ENCODE data around the gene FNDC3B. TPM values are rescaled to one million over a fixed set of nuclear protein-coding genes. Genes with fewer than 3 reads are reported as not detected.
"Not testable (repeated sequence)": the region's sequence is repeated elsewhere in the genome, so short reads cannot be mapped to it uniquely, and the experiment has no call there.

Gene FNDC3B
- total RNA-seq, 1 donor from 2014 or later: 24.7 TPM

GRCh38 chr3:172352786-172353185 is 313.4 kb downstream of the FNDC3B start:
- H3K9me3 Mint-ChIP-seq: no peaks in the 10 kb centered on the region
- peaks cover 17% of the 10 kb centered on the region for H3K4me1 Mint-ChIP-seq (ENCODE audit: low read depth)
- no peak for DNase-seq (ENCODE audit: low spot score)
- H3K27ac Mint-ChIP-seq: no peak overlapping the region
- intact Hi-C loops (cut with micrococcal nuclease): no loop called here
- H3K36me3 Mint-ChIP-seq (ENCODE audit: low read depth): peaks cover 9% of the 10 kb centered on the region
- H3K4me3 Mint-ChIP-seq (ENCODE audit: low read depth): no peak overlapping the region
- no peaks in the 10 kb centered on the region for H3K27me3 Mint-ChIP-seq (ENCODE audit: low read depth)

- Mint-ChIP-seq H3K36me3 (ENCODE audit: low read depth) (peaks cover 8% of the 10 kb centered on the region), H3K4me3 (ENCODE audit: low read depth) (no peak overlapping the region), H3K27ac (no peak overlapping the region), H3K27me3 (ENCODE audit: low read depth) (no peaks in the 10 kb centered on the region), H3K9me3 (no peaks in the 10 kb centered on the region), H3K4me1 (ENCODE audit: low read depth) (peaks cover 16% of the 10 kb centered on the region)
- DNase-seq (ENCODE audit: low spot score): no peak
- intact Hi-C loops (cut with micrococcal nuclease): no loop called here
Measured at GRCh38 chr3:172354931-172355499, 315.6 kb downstream of the FNDC3B start.

GRCh38 chr3:172355836-172356235 is 316.5 kb downstream of the FNDC3B start:
- intact Hi-C loops (cut with micrococcal nuclease): no loop called here
- H3K27me3 Mint-ChIP-seq (ENCODE audit: low read depth): no peaks in the 10 kb centered on the region

GRCh38 chr3:172356427-172356826 is 317.0 kb downstream of the FNDC3B start:
- DNase-seq (ENCODE audit: low spot score): no peak
- H3K27ac Mint-ChIP-seq: no peak overlapping the region
- intact Hi-C loops (cut with micrococcal nuclease): no loop called here
- H3K4me1 Mint-ChIP-seq (ENCODE audit: low read depth): peaks cover 12% of the 10 kb centered on the region
- H3K4me3 Mint-ChIP-seq (ENCODE audit: low read depth): no peak overlapping the region
- peaks cover 12% of the 10 kb centered on the region for H3K36me3 Mint-ChIP-seq (ENCODE audit: low read depth)
- no peaks in the 10 kb centered on the region for H3K27me3 Mint-ChIP-seq (ENCODE audit: low read depth)
- no peaks in the 10 kb centered on the region for H3K9me3 Mint-ChIP-seq

More at GRCh38 chr3:172355836-172356235, 316.5 kb downstream of the FNDC3B start:
- H3K27ac Mint-ChIP-seq: no peak overlapping the region
- peaks cover 16% of the 10 kb centered on the region for H3K4me1 Mint-ChIP-seq (ENCODE audit: low read depth)
- no peak for DNase-seq (ENCODE audit: low spot score)
- H3K36me3 Mint-ChIP-seq (ENCODE audit: low read depth): peaks cover 8% of the 10 kb centered on the region
- no peak overlapping the region for H3K4me3 Mint-ChIP-seq (ENCODE audit: low read depth)
- H3K9me3 Mint-ChIP-seq: no peaks in the 10 kb centered on the region

GRCh38 chr3:172357850-172358754 is 318.7 kb downstream of the FNDC3B start:
- no peak for DNase-seq (ENCODE audit: low spot score)
- Mint-ChIP-seq H3K27ac (no peak overlapping the region), H3K9me3 (no peaks in the 10 kb centered on the region), H3K4me3 (ENCODE audit: low read depth) (no peak overlapping the region), H3K4me1 (ENCODE audit: low read depth) (peaks cover 12% of the 10 kb centered on the region), H3K27me3 (ENCODE audit: low read depth) (no peaks in the 10 kb centered on the region), H3K36me3 (ENCODE audit: low read depth) (peaks cover 15% of the 10 kb centered on the region)
- intact Hi-C loops (cut with micrococcal nuclease): no loop called here

GRCh38 chr3:172359231-172359630 is 319.9 kb downstream of the FNDC3B start:
- no peak overlapping the region for H3K27ac Mint-ChIP-seq
- H3K4me1 Mint-ChIP-seq (ENCODE audit: low read depth): peaks cover 12% of the 10 kb centered on the region
- DNase-seq (ENCODE audit: low spot score): no peak
- H3K4me3 Mint-ChIP-seq (ENCODE audit: low read depth): no peak overlapping the region
- intact Hi-C loops (cut with micrococcal nuclease): no loop called here
- no peaks in the 10 kb centered on the region for H3K9me3 Mint-ChIP-seq
- H3K27me3 Mint-ChIP-seq (ENCODE audit: low read depth): no peaks in the 10 kb centered on the region
- peaks cover 11% of the 10 kb centered on the region for H3K36me3 Mint-ChIP-seq (ENCODE audit: low read depth)

GRCh38 chr3:172359996-172360395 is 320.6 kb downstream of the FNDC3B start:
- intact Hi-C loops (cut with micrococcal nuclease): no loop called here
- Mint-ChIP-seq H3K27ac (no peak overlapping the region), H3K36me3 (ENCODE audit: low read depth) (peaks cover 14% of the 10 kb centered on the region), H3K4me3 (ENCODE audit: low read depth) (no peak overlapping the region), H3K4me1 (ENCODE audit: low read depth) (peaks cover 12% of the 10 kb centered on the region), H3K9me3 (no peaks in the 10 kb centered on the region), H3K27me3 (ENCODE audit: low read depth) (no peaks in the 10 kb centered on the region)
- no peak for DNase-seq (ENCODE audit: low spot score)

GRCh38 chr3:172362583-172362982 is 323.2 kb downstream of the FNDC3B start:
- H3K4me3 Mint-ChIP-seq (ENCODE audit: low read depth): no peak overlapping the region
- no peaks in the 10 kb centered on the region for H3K9me3 Mint-ChIP-seq

GRCh38 chr3:172364374-172365027 is 325.1 kb downstream of the FNDC3B start:
- Mint-ChIP-seq H3K4me1 (ENCODE audit: low read depth) (no peaks in the 10 kb centered on the region), H3K9me3 (no peaks in the 10 kb centered on the region), H3K27ac (no peak overlapping the region), H3K27me3 (ENCODE audit: low read depth) (no peaks in the 10 kb centered on the region), H3K36me3 (ENCODE audit: low read depth) (peaks cover 14% of the 10 kb centered on the region), H3K4me3 (ENCODE audit: low read depth) (no peak overlapping the region)
- no peak for DNase-seq (ENCODE audit: low spot score)
- intact Hi-C loops (cut with micrococcal nuclease): no loop called here

More at GRCh38 chr3:172362583-172362982, 323.2 kb downstream of the FNDC3B start:
- DNase-seq (ENCODE audit: low spot score): no peak
- intact Hi-C loops (cut with micrococcal nuclease): no loop called here
- Mint-ChIP-seq H3K4me1 (ENCODE audit: low read depth) (peaks cover 10% of the 10 kb centered on the region), H3K27me3 (ENCODE audit: low read depth) (no peaks in the 10 kb centered on the region), H3K27ac (no peak overlapping the region), H3K36me3 (ENCODE audit: low read depth) (peaks cover 14% of the 10 kb centered on the region)

GRCh38 chr3:172365028-172365567 is 325.7 kb downstream of the FNDC3B start:
- Mint-ChIP-seq H3K36me3 (ENCODE audit: low read depth) (peaks cover 14% of the 10 kb centered on the region), H3K27me3 (ENCODE audit: low read depth) (no peaks in the 10 kb centered on the region), H3K27ac (no peak overlapping the region), H3K9me3 (no peaks in the 10 kb centered on the region), H3K4me1 (ENCODE audit: low read depth) (no peaks in the 10 kb centered on the region), H3K4me3 (ENCODE audit: low read depth) (no peak overlapping the region)
- DNase-seq (ENCODE audit: low spot score): no peak
- intact Hi-C loops (cut with micrococcal nuclease): no loop called here

GRCh38 chr3:172367205-172368105 is 328.1 kb downstream of the FNDC3B start:
- Mint-ChIP-seq H3K9me3 (no peaks in the 10 kb centered on the region), H3K27me3 (ENCODE audit: low read depth) (no peaks in the 10 kb centered on the region), H3K36me3 (ENCODE audit: low read depth) (peaks cover 7% of the 10 kb centered on the region), H3K4me1 (ENCODE audit: low read depth) (no peaks in the 10 kb centered on the region), H3K27ac (no peak overlapping the region), H3K4me3 (ENCODE audit: low read depth) (no peak overlapping the region)
- no peak for DNase-seq (ENCODE audit: low spot score)
- intact Hi-C loops (cut with micrococcal nuclease): no loop called here

GRCh38 chr3:172368556-172368955 is 329.2 kb downstream of the FNDC3B start:
- H3K9me3 Mint-ChIP-seq; intact Hi-C loops (cut with micrococcal nuclease); H3K27me3 Mint-ChIP-seq (ENCODE audit: low read depth); DNase-seq (ENCODE audit: low spot score); H3K4me3 Mint-ChIP-seq (ENCODE audit: low read depth); H3K4me1 Mint-ChIP-seq (ENCODE audit: low read depth); H3K36me3 Mint-ChIP-seq (ENCODE audit: low read depth); H3K27ac Mint-ChIP-seq: not testable (repeated sequence)
